Astrocyte of the cerebellum (primary cell): Measurements from ENCODE around the gene PLPPR3.
A peak's percentile ranks its signal among the peaks of the same experiment; 100 is the strongest.

Source experiments
- DNase-seq: peaks from one replicate; pipeline ENCODE4 v3.0.0-alpha.2; 2011; ENCODE audit warnings: low read depth
- H3K4me3 ChIP-seq: 2 replicates; pipeline ENCODE4 v1.5.1; 2011; ENCODE audit warnings: mild to moderate bottlenecking, low read depth, low read length, moderate library complexity
- CTCF ChIP-seq: IDR thresholded peaks from 2 replicates; pipeline ENCODE4 v1.5.1; 2012; ENCODE audit warnings: low read length, low read depth, moderate library complexity, mild to moderate bottlenecking; ENCODE audit errors: missing control alignments
- in situ Hi-C: cut with HindIII; loops from 2 replicates; pipeline ENCODE4 v1.10.0; 2017; ENCODE audit warnings: low sequenced_read_pairs

Gene PLPPR3

DNA sequence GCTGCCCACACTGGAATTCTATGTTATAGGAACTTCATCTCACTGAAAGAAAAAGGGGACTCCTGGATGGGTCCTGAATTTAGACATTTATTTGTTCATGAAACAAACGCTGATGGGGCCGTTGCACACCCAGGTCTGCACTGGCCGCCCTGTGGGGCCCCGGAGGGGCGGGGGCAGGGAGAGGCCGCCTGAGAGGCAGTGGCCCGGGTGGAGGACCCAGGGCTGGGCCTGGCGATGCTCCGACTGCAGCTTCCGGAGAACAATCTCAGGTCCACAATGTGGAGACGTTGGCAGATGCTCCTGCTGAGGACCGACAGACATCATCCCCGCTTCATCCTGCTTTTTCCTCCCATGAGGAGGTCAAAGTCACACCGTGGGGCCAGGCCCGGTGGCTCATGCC is 40.8 kb downstream of the PLPPR3 start:
- DNase-seq, result no peak
- no peak for TF ChIP-seq CTCF
- in situ Hi-C loops, result no loop called here
- H3K4me3 ChIP-seq, result no peak overlapping the region

GRCh38 chr19:778910-779653 is 42.7 kb downstream of the PLPPR3 start:
- DNase-seq, result peak; percentile 76
- H3K4me3 ChIP-seq, result no peak overlapping the region
- no peak for TF ChIP-seq CTCF
- in situ Hi-C loops, result no loop called here

GRCh38 chr19:776549-776948 is 45.2 kb downstream of the PLPPR3 start:
- DNase-seq, result no peak
- no peak for TF ChIP-seq CTCF
- H3K4me3 ChIP-seq, result no peak overlapping the region
- in situ Hi-C loops, result no loop called here

DNA sequence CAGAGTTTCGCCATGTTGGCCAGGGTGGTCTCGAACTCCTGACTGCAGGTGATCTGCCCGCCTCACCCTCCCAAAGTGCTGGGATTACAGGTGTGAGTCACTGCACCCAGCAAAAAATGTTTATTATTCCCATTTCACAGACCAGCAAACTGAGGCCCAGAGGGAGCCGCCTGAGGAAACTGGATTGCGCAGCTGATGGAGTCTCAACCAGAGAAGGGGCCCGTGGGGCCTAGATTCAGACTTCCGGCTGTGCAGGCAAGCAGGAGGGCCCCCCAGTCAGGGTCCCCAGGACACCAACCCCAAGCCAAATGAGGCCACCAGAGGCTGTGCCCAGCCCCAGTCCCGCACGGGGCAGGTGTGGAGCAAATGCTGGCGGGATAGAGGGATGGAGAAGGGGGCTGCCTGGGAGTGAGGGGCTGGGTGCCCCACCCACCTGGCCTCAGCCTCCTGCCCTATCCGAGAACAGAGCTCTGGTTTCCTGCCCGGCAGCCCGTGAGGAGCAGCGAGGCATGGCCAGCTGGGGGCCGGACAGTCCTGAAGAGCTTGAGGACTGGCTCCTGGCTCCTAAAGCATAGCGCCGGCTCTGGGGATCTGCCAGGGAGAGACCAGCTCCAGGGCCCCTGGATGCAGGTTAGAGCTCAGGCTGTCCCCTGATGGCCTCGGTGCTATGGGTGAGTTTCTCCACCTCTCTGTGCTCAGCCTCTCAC is 48.9 kb downstream of the PLPPR3 start:
- TF ChIP-seq CTCF, result no peak
- no peak for DNase-seq
- H3K4me3 ChIP-seq, result no peak overlapping the region
- in situ Hi-C loops, result no loop called here

DNA sequence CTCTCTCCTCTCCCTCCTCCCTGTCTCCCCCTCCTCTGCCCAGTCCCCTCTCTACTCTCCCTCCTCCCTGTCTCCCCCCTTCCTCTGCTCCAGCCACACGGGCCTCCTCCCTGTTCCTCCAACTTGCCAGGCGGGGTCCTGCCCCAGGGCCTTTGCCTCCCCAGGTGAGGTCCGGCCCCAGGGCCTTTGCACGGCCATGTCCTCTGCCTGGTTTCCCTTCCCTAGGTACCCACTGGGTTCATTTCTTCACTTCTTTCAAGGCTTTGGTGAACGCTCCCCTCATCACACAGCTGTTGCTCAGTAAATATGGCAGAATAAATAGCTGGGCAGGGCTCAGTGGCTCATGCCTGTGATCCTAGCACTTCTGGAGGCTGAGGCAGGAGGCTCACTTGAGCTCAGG is 49.7 kb downstream of the PLPPR3 start:
- no peak for TF ChIP-seq CTCF
- in situ Hi-C loops, result no loop called here

GRCh38 chr19:771332-771785 is 50.4 kb downstream of the PLPPR3 start:
- in situ Hi-C loops, result no loop called here
- TF ChIP-seq CTCF, result peak; percentile 57
- H3K4me3 ChIP-seq, result no peak overlapping the region
- DNase-seq, result no peak

More for the DNA sequence above, 49.7 kb downstream of the PLPPR3 start:
- no peak for DNase-seq
- no peak overlapping the region for H3K4me3 ChIP-seq
